Colon (tissue), 2 donors: ENCODE results near the gene SAMM50.
"Not testable (repeated sequence)": the region's sequence is repeated elsewhere in the genome, so short reads cannot be mapped to it uniquely, and the experiment has no call there.

Experiments used
- FAIRE-seq: peaks from 2 replicates; lab custom pipeline; 2012; peaks lifted over from hg19 to GRCh38; lab: Jason Lieb, UNC
- donor health status: control.
- donor health status: control.

The SAMM50 gene

GRCh38 chr22:44001521-44001920 is 46.3 kb downstream of the SAMM50 start:
- no peak for FAIRE-seq

DNA sequence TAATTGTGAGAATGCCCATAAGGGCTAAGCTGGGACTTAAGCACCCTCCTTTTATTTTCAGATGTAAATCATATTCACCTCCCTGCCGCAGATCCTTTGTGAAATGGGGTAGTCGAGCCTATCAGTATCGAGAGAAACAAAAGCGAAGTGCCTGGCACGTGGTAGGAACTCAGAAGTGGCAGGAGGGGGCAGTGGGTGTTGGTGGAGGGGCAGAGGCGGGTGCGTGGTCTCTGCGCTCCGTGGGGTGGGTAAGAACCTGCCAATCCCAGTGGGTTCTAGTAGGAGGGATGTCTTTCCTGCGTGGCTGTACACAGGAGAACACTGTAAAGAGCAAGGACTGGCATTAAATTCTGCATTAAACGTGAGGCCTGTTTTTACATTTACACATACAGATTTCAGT is 47.1 kb downstream of the SAMM50 start:
- FAIRE-seq, result no peak

GRCh38 chr22:44002997-44003396 is 47.8 kb downstream of the SAMM50 start:
- no peak for FAIRE-seq

DNA sequence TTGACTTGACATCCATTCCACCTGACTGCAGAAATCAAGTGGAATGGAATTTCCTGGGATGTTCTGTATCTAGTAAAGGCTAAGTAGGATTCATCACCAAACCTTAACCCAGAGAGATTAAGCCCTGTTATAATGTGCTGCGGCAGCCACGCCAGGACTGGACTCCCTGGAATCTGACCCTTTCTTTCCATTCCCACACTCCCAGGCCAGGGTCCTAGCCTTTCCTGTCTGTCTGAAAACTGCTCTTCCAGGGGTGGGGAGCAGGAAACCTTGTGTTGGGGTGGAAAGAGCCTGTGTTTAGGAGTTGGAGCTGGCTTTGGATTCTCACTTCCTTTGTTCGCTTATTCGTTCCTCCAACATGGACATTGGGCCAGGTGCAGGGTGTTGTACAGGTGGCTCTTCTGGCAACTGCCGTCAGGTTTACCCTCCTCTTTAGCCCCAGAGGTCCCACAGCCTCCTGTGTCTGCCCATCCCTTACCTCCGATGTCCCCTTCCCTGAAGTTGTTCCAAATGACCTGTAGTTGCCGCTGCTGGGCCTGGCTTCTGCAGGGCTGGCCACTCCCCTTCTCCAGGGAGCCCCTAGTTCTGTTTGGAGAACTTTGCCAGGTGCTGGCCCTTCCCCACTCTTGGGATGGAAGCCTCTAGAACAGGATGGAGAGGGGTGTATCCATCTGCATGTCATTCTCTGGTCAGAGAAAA is 48.3 kb downstream of the SAMM50 start:
- no peak for FAIRE-seq

- no peak for FAIRE-seq
Measured at GRCh38 chr22:44004104-44004460, 48.8 kb downstream of the SAMM50 start.

DNA sequence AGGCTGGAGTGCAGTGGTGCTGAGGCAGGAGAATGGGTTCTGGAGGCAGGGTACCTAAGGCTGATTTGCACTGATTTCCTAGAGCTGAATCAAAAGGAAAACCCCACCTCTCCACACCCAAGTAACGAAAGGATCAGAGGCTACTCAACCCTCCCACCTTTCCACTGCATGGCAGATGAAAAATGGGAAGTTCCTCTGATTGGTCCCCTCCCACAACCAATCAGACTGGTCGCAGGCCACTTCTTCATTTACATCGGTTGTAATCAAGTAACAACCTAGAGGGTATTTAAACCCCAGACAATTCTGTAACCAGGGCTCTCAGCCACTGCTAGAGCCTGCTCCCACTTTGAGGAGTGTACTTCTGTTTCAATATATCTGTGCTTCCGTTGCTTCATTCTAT is 50.3 kb downstream of the SAMM50 start:
- no peak for FAIRE-seq

- no peak for FAIRE-seq
Measured at GRCh38 chr22:44012162-44012561, 56.9 kb downstream of the SAMM50 start.

- FAIRE-seq, result no peak
Measured at GRCh38 chr22:44012591-44012990, 57.3 kb downstream of the SAMM50 start.

- no peak for FAIRE-seq
Measured at GRCh38 chr22:44014241-44014640, 59.0 kb downstream of the SAMM50 start.

GRCh38 chr22:44016586-44016985 is 61.3 kb downstream of the SAMM50 start:
- FAIRE-seq, result not testable (repeated sequence)

DNA sequence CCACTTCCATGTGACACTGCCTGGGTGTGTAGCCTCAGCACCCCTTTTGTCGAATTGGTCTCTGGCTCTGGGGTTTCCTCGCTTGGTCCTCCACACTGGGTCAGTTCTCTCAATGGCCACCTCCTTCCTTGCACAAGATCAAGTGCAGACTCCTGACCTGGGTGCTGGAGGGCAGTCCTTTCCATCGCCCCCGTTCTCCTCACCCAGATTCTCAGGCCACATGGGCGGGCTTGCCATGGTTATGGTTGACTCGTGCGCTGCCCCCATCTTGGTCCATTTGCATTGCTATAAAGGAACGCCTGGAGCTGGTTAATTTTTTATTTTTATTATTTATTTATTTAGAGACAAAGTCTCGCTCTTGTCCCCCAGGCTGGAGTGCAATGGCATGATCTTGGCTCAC is 63.4 kb downstream of the SAMM50 start:
- no peak for FAIRE-seq

- no peak for FAIRE-seq
Measured at GRCh38 chr22:44019416-44019815, 64.2 kb downstream of the SAMM50 start.

DNA sequence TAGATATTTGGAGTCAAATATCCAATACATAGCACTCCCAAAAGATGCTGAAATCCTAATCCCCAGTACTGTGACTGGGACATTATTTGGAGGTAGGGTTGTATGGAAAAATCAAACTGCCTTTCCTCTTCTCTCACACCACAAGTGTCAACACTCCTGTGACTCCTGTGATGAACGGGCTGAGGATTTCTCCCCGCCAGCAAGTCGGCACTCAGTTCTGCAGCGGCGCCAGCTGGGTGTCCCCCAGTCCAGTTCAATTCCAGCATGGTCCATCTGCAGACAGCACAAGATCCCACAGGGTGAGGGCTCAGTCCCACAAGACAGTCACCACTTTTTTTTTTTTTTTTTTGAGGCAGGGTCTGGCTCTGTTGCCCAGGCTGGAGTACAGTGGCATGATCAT is 64.6 kb downstream of the SAMM50 start:
- FAIRE-seq, result no peak

DNA sequence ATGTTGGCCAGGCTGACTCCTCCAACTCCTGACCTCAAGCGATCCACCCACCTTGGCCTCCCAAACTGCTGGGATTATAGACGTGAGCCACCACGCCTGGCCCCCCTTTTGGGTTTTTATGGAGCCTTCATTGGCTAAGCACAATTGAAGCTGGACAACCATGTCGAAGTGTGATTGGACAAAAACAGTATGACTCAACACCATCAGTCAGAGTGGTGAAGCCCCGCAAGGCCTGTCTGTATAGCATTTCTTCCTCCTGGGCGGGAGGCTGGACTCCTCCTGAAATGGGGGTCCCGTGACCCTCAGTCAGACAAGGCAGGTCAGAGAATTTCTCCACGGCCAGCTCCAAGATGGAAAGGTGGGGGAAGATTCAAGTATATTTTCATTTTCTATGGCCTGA is 65.7 kb downstream of the SAMM50 start:
- no peak for FAIRE-seq

- FAIRE-seq, result no peak
Measured at GRCh38 chr22:44023404-44024287, 68.4 kb downstream of the SAMM50 start.

DNA sequence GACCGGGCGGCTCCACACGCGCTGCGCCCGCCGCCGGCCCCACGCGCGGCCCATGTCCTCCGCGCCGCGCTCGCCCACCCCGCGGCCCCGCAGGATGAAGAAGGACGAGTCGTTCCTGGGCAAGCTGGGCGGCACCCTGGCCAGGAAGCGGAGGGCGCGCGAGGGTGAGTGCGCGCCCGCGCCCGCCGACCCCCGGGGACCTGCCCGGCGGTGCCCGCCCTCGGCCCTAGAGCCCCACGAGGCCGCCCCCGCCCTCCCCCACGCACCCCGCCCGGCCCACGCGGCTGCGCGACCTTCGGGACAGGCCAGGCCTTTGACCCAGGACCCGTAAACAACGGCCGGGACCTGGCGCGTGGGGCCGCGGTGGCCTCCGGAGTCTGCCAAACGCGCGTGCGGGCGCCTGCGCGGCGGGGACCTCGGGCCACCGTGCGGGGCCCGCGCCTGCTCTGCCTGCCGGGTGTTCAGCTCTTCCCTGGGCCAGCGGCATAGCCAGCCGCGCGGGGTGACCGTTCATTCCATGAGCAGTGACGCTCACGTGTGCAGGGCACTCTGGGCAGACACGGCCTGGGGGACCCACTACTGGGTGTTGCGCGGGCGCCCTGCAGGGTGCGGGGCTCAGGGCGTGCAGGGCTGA is 69.2 kb downstream of the SAMM50 start, which contains the start of gene PARVB:
Gene PARVB, plus strand, starts transcription at position 15 of the 634 bp plus-strand sequence. Its CDS starts 38 bp downstream, at position 53.
- no peak for FAIRE-seq

DNA sequence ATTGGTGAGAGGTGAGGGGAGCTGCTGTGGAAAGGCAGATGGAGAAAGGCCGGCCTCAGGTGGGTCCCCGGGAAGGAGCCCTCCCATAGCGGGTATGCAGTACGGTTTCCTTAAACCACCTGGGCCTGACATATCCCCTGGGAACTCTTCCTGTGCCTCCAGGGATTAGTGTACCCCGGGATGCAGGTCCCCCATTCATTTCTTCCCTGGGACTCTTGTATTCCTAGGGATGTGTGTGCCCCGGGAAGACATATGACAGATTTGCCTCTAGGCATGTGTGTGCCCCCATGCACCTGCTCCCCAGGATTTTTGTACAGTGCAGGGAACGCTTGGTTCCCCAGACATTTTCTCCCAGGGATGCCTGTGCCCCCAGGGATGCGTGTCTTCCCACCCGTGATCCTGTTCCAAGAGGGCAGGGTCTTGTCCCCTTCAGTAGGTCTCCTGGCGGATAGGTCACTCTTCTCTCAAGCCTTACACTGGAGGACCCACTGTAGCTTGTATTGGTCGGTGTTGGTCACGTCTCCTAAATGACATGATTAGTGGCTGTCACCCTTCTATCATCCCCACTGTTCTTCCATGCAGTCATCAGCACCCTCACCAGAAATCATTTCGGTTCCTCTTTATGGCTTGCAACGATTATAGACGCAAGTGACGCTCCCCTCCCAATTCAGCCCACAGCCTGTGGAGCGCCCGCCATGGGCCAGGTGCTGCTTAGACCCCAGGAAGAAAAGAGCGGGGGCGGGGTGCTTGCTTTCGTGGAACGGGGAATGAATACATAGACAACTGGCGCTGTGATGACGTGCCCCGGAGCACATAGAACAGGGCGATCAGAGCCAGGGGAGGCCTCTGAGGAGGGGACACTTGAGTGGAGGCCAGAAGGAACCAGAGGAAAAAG is 70.2 kb downstream of the SAMM50 start:
- no peak for FAIRE-seq

GRCh38 chr22:44026066-44026629 is 70.9 kb downstream of the SAMM50 start:
- no peak for FAIRE-seq

GRCh38 chr22:44026630-44027511 is 71.6 kb downstream of the SAMM50 start:
- FAIRE-seq, result no peak

- no peak for FAIRE-seq
Measured at GRCh38 chr22:44028091-44028490, 72.8 kb downstream of the SAMM50 start.

- no peak for FAIRE-seq
Measured at GRCh38 chr22:44029069-44029468, 73.8 kb downstream of the SAMM50 start.
